HG03064 (cell line): ENCODE measurements around the gene ZSWIM5.
"Not testable (repeated sequence)": the region's sequence is repeated elsewhere in the genome, so short reads cannot be mapped to it uniquely, and the experiment has no call there.

Experiments used
- ATAC-seq: cut with Tn5 transposase; IDR thresholded peaks from one replicate; pipeline ENCODE4 v1.9.1; 2021; ENCODE audit warnings: low read depth; ENCODE audit not compliant: unreplicated experiment

ZSWIM5 gene

DNA sequence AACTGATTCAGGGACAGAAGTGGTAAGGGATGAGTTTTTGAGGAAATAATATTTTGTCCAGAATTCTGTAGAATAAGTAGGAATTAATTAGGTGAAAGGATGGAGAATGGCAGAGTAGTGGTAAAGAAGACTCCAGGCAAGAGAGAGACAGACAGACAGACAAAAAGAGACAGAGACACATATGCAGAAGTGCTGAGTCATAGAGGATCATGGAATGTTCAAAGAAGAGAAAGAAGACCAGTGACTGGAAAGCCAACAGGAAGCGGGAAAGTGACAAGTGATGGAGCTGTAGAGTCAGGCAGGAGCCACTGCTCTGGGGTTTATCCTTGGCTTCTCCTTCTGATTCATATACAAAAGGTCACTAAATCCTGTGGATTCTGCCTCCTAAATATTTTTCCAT lies 108.5 kb downstream of the ZSWIM5 start:
- no peak for ATAC-seq

DNA sequence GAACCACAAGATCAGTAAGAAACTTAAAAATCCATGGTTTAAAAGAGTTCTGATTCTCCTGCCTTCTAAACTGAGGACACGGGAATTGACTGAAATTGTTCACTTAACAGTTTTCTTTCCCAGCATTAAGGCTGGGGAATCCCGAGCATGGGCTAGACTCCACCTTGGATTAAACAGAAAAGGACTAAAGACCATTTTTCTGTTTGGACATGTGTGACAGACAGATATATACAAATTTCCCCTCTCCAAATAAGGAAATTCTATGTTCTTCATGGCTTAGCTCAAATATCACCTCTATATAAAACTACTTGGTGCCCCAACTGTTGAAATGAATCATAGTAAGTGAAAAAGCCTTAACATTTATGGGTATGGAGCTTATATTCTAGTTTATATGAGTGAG lies 109.3 kb downstream of the ZSWIM5 start:
- ATAC-seq, result no peak

DNA sequence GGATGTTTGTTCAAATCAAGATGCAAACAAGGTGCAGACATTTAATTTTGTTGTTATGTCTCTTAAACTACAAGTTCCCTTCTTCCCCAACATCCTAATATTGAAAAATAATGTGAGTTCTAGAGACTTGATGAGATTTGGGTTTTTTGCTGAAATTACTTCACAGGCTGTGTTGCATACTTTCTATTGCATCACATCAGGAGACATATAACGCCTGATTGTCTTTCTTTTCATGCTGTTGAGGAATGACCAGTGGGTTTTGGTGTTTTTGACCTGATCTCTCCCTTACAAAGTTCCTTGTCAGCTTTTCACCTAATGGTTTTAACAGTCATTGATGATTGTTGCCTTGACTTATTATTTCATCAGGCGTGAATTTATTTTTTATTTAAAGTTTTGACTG lies 111.0 kb downstream of the ZSWIM5 start:
- ATAC-seq, result no peak

DNA sequence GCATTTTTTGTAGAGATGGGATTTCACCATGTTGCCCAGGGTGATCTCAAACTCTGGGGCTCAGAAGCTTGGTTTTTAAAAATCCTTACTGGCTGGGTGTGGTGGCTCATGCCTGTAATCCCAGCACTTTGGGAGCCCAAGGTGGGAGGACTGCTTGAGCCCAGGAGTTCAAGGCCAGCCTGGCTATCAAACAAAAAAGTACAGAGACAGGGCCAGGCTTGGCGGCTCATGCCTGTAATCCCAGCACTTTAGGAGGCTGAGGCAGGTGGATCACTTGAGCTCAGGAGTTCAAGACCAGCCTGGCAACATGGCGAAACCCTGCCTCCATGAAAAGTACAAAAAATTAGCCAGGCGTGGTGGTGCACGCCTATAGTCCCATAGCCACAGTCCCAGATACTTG lies 112.0 kb downstream of the ZSWIM5 start:
- not testable (repeated sequence) for ATAC-seq

DNA sequence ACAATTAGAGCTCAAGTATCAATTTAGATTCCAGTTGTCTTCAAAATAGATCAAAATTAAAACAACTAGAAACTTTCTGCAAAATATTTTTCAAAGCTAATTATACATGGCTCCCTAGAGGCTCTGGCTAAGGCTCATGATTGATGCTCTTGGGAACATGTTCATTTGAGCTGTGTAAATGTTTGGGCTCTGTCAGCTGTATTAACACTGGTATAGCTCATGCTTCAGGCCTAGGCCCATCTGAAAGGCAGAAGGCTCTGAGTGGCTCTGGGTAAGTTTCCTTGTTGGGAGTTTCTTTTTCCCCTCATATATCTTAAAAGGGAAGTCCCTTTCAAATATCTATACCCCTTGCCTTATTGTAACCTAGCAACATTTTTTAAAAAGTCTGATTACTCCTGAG lies 113.1 kb downstream of the ZSWIM5 start:
- ATAC-seq, result no peak

DNA sequence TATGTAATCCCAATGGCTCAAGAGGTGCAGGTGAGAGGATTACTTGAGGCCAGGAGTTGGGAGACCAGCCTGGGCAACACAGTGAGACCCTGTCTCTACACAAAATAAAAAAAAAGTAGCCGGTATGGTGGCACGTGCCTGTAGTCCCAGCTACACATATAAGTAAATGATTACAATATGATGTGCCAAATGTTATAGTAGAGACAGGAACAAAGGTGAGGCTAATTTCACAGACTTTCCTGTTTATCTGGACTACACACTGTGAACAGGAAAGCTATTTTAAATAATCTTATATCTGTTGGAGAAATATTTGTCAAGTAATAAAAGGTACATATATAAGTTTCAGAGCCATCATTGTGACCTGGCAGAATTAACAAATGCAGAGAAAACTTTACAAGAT lies 116.7 kb downstream of the ZSWIM5 start:
- ATAC-seq, result no peak

DNA sequence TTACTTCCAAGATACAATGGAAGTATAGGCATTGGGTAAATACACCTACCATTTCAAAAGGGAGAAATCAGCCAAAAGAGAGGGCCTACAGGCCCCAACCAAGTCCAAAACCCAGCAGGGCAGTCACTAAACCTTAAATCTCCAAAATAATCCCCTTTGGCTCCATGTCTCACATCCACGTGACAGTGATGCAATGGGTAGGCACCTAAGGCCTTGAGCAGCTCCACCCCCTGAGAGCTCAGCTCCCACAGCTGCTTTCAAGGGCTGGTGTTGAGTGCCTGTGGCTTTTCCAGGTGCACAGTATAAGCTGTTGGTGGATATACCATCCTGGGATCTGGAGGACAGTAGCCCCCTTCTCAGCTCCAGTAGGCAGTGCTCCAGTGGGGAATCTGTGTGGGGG lies 121.8 kb downstream of the ZSWIM5 start:
- no peak for ATAC-seq

DNA sequence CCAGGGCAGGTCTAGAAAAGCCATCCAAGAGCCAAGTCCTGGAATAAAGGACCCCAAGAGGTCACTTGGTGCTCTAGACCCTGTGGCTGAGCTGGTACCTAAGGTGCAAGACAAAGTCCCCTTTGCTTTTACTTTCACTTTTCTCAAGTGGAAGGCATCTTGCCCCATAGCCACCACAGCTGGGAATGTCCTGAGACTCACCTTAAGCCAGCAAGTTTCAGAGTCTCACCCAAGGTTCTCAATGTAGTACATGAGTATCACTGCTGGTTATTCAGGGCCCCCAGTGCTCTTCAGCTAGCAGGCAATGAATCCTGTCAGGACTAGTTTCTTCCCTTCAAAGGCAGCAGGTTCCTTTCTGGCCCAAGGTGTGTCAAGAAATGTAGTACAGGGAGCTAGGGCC lies 126.9 kb downstream of the ZSWIM5 start:
- ATAC-seq, result no peak

DNA sequence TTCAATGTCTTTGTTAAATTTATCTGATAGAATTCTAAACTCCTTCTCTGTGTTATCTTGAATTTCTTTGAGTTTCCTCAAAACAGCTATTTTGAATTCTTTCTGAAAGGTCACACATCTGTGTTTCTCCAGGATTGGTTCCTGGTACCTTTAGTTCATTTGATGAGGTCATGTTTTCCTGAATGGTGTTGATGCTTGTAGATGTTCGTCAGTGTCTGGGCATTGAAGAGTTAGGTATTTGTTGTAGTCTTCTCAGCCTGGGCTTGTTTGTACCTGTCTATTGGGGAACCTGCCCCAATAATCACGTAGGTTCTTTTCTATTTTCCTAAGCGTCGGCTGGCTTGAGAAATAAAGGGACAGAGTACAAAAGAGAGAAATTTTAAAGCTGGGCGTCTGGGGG lies 129.4 kb downstream of the ZSWIM5 start:
- not testable (repeated sequence) for ATAC-seq

DNA sequence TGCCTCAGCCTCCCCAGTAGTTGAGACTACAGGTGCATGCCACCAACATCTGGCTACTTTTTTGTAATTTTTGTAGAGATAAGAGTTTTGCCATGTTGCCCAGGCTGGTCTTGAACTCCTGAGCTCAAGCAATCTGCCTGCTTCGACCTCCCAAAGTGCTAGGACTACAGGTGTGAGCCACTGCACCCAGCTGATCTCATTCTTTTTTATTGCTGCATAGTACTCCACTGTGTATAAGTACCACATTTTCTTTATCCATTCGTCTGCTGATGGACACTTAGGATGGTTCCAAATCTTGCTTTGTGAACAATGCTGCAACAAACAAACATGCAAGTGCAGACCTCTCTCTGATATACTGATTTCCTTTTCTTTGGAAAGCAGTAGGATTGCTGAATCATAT lies 134.8 kb downstream of the ZSWIM5 start:
- no peak for ATAC-seq

DNA sequence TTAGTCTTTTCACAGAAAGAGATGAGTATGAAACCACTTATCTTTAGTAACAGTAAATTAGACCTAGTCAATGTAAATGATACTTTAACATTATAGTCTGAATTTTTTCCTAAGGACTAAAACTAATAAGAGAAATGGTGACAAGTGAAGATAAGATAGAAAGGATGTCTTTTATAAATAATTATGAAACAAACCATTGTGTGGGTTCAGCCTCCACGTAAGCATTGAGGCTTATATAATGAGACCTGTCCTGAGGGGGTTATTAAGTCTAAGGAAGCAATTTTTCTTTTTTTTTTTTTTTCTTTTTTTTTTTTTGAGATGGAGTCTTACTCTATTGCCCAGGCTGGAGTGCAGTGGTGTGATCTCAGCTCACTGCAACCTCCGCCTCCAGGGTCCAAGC lies 138.6 kb downstream of the ZSWIM5 start:
- ATAC-seq, result no peak

DNA sequence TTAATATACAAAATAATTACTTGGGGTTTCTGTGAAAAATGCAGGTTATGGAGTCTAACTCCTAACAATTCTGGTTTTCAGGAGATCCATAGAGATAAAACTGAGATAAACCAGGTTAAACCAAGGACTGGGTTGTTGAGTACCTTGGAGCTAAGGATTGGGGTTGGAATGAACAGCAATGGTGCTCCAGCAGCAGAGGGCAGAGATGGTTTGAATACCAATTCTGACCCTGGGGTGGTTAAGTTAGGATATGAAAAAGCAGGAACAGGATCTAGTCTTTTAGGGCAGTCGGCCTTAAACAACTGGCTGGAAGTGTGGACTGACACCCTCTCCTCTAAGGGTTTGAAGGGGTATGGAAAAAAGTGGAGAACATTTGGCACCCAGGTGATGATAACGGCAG lies 141.3 kb downstream of the ZSWIM5 start:
- ATAC-seq, result no peak

DNA sequence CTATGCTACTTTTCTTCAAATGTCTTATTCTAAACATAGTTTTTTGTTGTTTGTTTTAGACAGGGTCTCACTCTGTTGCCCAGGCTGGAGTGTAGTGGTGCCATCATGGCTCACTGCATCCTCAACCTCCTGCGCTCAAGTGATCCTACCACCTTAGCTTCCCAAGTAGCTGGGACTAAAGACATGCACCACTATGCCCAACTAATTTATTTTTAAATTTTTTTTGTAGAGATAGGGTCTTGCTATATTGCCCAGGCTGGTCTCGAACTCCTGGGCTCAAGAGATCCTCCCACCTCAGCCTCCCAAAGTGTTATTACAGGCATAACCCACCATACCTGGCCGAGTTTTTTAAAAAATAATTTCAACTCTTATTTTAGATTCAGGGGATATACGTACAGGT lies 143.9 kb downstream of the ZSWIM5 start:
- ATAC-seq, result not testable (repeated sequence)

DNA sequence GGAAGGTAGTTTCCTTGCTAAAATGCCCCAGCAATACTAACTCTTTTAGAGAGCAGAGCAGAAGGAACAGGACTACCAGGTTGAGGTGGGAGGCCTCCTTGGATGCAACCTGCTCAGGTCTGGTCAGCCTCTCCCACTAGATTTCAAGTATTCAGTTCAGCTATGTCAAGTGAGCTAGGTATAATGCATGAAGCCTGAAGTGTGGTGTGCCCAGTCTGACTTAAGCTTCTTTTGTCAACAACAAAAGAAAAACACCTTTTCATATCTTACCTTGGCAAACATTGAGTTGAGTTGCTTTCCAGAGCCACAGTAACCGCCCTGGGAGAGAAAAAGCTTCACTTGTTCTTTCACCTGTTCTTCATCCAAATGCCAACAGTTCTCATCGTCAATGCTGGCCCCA lies 146.6 kb downstream of the ZSWIM5 start:
- ATAC-seq, result no peak

DNA sequence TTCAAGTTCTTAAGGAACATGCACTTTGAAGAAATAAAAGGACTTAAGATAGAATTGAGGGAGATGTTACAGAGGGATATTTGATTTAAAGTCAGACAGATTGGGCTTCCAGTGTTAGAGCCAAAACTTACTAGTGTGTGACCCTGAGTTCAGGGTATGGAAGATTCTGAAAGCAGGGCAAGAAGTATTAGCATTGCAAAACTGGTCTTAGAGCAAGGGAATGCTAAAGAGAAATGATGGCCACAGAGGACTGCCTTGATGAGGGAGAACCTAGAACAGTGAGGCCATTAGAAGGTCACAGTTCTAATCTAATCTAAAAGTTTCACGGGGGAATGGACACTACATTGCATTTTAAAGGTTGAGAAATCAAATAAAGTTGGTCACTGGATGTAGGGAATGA lies 148.9 kb downstream of the ZSWIM5 start:
- no peak for ATAC-seq

DNA sequence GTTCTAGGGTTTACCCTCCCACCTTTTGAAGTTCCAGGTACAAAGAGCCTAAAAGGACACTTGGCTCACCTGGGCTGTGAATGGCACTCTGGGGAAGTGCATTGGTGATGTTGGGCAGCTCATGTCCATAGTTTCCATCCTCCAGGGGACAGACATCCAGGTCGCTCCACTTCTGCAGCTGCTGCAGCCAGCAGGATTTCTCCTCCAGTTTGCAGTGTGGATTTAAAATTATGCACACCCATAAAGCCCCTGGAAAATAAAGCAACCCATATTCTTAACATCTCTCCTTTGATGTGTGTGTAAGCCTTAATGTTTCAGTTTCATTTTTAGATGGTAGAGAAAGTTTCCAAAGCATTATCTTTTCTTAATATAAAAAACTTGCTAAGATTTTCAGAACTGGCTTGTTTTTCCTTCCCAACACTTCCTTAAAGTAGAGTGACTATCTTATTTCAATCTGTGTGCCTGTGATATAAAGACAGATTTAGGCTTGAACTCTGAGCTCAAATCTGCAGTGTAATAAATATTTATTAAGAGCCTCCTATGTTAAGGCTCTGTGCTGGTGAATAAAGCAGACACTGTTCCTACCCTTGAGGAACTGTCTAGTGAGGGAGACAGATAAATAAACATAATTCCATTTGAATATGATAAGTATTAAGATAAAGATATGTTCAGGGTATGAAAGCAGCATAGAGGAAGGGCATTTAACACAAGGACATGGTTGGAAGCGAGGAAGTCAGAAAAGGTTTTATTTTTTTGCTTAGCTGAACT lies 155.2 kb downstream of the ZSWIM5 start:
- no peak for ATAC-seq

DNA sequence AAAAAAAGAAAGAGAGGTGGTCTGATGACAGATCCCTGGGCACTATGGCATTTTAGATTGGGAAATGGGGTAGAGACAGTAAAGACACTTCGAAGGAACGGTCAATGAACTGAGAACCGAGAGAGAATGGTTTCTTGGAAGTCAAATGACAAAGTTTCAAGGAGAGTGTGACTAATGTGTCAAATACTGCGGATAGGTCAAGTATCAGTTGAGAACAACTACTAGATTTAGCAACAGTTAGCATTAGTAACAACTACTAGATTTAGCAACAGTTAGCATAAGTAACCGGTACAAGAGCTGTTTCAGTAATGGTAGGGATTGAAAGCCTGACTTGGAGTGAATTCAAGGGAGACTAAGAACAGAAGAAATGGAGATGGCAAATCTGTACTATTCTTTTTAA lies 159.4 kb downstream of the ZSWIM5 start:
- no peak for ATAC-seq

DNA sequence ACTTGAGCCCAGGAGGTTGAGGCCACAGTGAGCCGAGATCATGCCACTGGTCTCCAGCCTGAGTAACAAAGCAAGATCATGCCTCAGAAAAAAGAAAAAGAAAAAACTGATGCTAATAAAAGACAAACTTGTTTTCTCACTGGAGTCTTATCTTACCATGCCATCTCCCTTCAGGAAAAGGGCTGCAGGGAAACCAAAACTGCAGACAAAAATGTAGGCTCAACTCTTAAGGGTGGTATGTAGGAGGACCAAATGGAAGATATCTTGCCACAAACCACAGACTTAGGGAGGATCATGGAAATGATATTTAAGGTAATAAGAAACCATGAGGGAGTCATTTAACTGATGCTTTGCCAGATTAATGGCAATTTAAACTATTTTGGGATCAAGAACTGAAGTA lies 161.5 kb downstream of the ZSWIM5 start:
- ATAC-seq, result no peak

DNA sequence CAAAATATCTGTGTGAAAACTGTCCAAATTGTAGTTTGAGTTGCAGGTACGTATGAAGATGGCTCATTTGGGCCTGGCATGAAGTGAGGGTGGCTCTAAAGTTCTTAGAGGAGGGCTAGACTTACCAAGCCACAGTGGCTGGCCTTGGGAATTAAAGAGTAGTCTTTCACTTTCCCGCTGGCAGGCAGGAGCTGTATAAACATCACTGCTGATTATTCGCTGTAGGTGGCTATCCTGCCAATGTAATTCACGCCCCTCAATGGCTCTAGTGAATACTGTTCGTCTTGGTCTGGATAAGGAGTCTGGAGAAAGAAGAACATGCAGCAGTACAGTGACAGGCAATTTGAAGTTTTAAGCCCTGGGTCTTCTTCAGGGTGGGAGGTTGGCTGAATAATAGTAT lies 163.3 kb downstream of the ZSWIM5 start:
- no peak for ATAC-seq

DNA sequence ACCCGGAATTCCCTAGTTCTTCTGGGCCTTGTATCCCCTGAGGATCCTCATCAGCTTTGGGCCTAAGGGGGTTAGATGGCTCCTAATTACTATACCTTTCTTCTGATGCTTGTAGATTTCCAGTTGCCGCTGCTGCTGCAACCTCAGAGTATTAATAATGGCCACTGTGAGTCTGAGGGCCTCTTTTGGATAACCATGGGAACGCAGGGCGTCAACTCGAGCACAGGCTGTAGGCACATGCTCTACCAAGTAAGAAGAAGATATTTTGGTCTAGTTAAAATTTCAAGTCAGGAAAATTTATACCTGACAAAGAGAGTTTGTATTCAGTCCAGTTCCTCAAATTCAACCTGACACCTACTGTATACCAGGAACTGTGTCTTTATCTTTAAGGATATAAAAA lies 166.1 kb downstream of the ZSWIM5 start:
- no peak for ATAC-seq

DNA sequence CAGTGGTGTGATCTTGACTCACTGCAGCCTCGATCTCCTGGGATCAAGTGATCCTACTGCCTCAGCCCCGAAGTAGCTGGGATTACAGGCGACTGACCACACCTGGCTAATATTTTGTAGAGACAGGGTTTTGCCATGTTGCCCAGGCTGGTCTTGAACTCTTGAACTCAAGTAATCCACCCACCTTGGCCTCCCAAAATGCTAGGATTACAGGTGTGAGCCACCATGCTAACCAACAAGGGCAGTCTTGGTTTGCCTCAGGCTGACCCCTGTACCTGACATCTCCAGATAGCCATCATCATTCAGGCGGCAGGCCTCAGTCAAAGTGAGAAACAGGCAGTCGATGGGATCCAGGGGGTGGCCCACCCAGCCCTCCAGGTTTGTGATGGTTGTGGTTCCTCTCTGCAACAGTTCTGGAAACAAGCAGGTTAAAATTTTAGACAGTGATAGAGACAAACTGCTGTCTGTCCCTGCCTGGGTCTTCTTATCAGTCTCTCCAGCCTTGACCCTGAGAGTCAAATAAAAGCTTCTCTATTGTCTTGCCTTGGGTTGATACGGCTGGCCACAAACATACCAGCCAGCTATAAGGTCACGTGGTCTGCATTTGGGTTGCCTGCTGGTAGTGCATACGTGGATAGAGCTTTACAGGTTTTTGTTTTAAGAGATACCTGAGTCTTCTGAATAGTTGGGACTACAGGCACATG lies 167.6 kb downstream of the ZSWIM5 start:
- no peak for ATAC-seq

DNA sequence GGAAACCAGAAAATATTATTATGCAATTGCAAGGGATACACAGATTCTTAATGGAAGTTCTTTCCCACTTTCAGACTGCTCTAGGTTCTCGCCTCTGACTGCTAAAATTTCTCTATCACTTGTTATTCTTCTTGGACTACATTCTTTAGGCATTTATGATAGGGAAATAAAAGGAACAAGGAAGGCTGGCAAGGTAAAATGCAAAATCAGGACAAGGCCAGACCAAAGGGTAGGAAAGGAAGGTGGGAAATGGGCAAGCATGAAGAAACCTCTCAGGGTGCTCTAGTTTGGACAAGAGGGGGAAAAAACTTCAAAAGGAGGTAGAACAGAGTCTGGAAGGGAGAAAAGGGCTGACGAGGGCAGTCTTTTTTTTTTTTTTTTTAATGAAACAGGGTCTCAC lies 168.2 kb downstream of the ZSWIM5 start:
- no peak for ATAC-seq
